ENCODE results near the gene LRRC8A.
A peak's percentile ranks its signal among the peaks of the same experiment; 100 is the strongest.
"Not testable (repeated sequence)": the region's sequence is repeated elsewhere in the genome, so short reads cannot be mapped to it uniquely, and the experiment has no call there.

The LRRC8A gene

DNA sequence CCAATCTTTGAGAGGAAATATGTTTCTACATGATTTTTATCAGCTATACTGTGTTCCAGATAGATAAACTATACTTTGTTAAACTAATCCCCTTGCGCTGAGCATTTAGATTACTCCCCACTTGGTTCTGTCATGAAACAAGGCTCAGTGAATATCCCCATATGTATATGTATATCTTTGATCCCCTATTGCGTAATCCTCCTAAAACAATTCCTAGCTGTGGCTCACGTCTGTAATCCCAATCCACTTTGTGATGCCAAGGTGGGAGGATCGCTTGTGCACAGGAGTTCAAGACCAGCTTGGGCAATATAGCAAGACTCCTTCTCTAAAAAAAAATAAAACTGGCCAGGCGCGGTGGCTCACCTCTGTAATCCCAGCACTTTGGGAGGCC lies 41.6 kb downstream of the LRRC8A start:
- DNase-seq: no peak

DNA sequence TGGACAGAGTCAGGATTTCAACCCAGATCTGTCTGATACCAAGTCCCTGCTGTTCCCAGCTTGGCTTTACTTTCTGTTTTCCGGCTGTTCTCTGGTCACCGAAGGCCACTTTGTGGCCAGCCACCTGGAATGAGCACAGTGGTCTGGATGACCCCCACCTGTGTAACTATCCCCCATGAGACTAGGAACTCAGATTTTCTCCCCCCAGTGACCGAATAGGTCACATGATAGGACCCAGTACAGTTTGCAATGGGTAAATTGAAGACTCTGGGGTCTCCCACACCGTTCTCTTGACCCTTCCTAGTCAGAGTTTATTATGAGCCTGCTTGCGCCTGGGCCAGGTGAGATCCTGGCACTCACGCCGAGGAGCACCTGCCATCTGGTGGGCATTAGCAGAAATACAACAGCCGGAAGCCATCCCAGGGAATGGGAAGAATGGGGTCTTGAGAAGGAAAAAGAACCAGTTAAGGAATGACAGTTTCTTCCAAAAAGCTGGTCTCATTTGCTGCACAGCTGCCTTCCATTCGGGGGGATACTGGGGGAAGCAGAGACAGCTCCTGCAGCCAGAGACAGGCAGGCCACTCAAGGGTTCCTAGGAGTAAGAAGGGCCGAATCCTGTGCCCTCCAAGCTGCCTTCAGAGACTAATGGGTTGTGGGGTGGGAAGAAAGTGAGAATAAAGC lies 45.9 kb downstream of the LRRC8A start:
- DNase-seq: peak; percentile 61

DNA sequence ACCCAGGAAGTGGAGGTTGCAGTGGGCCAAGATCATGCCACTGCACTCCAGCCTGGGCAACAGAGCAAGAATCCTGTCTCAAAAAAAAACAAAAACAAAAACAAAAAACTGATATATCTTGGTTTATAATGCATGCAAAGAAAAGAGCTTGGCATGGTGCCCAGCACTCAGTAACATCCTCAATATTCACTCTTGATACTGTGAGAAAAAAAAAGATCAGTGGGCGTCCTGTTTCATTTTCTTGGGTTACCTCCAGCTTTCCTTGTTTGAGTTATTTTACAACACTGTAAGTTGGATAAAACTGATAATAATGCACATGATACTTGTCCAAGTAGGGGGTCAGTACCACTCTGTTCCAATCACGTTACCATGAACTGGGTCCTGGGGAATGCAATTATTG lies 46.7 kb downstream of the LRRC8A start:
- DNase-seq: no peak

DNA sequence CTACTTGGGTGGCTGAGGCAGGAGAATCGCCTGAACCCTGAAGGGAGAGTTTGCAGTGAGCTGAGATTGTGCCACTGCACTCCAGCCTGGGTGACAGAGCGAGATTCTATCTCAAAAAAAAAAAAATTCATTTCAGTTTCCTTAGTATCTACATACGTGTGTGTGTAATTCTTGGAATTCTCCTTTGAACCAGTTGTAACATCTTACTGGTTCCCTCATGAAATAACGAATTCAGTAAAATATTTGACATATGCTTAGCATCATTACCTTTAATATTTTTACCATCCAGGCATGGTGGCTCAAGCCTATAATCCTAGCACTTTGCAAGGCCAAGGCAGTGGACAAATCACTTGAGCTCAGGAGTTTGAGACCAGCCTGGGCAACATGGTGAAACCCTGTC lies 47.6 kb downstream of the LRRC8A start:
- DNase-seq: no peak

DNA sequence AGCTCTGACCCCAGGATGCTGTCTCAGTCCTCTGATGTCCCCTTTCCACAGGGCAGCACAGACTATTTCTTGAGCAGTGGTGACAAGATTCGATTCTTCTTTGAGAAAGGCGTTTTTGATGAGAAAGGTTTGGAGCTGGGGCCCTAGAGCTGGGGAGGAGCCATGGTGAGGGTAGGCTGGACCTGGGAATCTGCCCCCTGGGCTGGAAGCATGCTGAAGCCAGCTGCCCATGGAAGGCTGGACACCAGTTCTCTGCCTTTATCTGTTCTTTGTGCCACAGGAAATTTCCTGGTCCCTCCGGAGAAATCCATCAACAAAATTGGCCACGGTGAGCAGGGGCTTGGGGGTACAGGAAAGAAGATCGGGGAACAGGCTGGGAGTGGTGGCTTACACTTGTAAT lies 51.8 kb downstream of the LRRC8A start:
- DNase-seq: no peak

DNA sequence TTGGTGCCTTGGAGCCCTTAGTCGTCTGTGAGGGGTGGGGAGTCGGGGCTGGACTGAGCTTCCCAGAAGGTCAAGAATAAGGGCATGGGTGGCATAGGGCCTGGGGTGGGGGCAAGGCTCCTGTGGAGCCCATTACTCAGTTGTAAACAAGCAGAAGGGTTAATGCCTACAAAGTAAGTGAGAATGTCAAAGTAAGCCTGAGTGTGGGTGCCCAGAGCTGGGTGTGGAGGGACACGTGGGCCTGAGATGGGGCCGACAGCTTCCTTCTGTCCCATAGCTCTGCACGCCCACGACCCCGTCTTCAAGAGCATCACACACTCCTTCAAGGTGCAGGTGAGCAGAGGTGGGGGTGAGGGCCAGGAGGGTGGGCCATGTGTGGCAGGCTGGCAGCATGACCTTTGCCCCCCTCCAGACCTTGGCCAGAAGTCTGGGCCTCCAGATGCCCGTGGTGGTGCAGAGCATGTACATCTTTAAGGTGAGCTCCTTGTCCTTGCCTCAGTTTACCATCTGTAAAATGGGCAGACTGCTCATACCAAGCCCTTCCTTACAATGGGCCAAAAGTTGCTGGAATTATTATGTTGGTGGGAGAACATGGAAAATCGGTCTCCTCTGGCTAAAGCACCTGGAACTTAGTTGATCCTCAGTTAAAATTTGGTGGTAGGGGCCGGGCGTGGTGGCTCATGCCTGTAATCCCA lies 54.4 kb downstream of the LRRC8A start:
- no peak for DNase-seq

DNA sequence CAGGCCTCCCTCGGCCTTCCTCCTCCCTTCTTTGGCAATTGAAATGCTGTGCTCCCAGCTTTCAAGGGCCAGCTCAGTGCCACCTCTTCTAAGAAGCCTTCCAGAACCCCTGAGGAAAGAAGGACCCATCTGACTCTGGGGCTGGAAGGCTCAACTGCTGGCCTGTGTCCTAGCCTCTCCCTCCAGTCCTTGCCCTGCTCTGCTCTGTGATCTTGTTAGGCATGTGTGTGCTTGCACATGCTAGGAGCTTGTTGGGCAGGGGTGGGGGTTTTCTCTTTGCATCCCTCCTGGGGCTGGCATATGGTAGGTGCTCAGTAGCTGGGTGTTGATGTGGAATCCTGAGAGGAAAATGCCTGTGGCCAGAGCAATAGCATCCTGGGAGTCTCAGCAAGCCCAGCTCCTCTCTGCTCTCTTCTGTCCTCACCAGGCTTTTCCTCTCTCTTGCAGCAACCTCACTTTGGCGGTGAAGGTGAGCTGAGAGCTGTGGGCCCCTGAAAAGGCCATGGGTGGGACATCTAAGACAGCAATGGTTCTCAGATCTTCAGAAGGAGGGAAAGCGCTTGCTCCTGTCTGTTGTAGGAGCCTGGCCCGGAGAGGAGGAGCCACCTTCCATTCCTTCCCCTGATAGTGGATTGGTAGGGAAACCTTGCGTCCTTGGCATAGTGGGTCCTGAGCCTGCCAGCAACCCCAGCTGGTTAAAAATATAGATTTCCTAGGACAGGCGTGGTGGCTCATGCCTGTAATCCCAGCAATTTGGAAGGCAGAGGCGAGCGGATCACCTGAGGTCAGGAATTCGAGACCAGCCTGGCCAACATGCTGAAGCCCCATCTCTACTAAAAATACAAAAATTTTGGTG lies 55.6 kb downstream of the LRRC8A start:
- DNase-seq: no peak

DNA sequence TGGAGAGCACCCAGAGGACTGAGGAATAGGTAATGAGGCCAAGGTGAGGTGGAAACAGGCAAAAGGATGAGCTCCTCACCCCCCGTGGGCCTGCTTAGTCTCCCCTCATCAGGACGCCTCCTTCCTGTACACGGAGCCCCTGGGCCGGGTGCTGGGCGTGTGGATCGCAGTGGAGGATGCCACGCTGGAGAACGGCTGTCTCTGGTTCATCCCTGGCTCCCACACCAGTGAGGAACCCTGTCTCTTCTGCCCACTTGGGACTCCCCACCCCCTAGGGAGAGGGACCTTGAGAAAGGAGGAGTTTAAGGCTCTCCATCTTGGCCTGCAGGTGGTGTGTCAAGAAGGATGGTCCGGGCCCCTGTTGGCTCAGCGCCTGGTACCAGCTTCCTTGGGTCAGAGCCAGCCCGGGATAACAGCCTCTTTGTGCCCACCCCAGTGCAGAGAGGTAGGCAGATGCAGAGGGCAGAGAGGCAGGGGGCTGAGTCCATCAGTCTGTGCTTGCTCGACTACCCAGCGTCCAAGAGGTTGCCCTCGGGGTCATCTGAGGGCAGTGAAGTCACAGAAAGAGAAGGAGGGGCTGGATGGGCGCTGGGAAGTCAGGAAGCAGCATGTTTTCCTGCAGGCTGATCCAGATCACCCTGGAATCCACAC lies 58.5 kb downstream of the LRRC8A start:
- no peak for DNase-seq

DNA sequence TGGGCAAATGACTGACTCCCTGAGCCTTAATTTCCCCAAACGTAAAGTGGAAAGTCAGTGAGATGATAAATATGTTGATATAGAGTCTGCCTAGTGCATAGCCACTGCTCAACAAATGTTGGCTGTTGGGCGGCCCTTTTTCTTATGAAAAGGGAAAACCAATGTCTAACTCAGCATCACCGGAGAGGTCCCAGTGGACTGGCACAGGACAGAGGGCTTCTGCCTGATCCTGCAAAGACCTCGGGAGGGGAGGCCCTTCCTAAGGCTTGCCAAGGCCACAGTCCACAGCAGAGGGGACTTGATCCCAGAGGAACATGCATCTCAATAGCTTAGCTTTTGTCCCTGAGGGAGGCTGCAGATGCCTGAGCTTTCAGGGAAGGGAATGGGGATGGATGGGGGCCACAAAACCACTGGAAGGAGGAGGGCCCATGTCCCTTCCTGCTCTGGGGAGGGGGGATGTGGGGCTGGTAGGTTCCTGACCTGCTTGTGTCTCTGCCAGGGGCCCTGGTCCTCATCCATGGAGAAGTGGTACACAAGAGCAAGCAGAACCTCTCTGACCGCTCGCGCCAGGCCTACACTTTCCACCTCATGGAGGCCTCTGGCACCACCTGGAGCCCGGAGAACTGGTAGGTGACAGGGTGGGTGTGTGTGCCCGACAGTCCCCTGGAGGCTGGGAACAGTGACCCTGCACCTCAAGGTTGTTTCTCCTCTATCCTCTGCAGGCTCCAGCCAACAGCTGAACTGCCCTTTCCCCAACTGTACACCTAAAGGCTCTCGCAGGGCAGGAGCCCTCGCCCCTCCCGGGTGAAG lies 59.2 kb downstream of the LRRC8A start:
- no peak for DNase-seq

DNA sequence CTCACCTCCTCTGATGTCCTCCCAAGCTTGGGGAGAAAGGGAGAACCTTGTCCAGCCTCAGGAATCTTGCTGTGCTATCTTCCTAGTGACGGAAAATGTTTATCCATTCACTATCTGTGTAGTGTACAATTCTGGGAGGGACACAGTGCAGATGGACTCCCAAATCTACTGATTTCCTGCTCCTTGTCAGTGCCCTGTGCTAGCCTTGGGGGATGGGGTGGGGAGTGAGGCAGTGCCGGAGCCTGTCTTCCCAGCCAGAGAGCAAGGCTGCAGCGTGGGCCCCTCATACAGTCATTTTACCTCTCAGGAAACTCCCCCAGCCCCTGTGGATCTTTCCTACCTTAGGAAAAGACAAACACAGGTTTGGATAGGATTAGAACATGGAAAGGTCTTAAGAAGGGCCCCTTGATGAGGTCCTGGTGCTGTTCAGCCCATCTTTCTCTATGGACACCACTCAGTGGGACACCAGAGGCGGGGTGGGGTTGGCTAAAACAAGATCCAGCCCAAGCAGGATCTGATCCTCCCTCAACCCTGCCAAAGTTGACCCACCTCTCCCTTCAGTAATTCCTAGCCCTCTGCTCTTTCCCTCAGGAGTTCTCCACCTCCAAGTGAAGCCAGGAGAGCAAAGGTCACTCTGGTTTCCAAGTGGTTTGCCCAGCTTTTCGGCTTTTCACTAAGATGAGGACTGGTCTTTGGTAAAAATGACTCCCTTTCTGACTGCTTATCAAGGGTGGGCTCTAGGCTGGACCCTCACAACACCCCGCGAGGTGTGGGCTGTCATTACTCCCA lies 62.1 kb downstream of the LRRC8A start:
- DNase-seq: no peak

DNA sequence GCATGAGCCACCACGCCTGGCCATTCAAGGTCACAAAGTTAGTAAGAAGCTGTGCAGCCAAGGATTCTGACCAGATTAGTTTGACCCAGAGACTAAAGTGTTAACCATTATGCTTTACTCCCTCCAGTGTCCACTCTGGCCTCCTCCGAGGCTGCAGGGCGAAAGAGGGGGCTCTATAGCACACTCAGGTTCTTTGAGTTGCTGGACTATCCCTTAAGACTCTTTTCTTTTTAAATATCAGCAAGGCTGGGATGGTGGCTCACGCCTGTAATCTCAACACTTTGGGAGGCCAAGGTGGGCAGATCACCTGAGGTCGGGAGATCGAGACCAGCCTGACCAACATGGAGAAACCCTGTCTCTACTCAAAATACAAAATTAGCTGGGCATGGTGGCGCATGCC lies 63.0 kb downstream of the LRRC8A start:
- not testable (repeated sequence) for DNase-seq

DNA sequence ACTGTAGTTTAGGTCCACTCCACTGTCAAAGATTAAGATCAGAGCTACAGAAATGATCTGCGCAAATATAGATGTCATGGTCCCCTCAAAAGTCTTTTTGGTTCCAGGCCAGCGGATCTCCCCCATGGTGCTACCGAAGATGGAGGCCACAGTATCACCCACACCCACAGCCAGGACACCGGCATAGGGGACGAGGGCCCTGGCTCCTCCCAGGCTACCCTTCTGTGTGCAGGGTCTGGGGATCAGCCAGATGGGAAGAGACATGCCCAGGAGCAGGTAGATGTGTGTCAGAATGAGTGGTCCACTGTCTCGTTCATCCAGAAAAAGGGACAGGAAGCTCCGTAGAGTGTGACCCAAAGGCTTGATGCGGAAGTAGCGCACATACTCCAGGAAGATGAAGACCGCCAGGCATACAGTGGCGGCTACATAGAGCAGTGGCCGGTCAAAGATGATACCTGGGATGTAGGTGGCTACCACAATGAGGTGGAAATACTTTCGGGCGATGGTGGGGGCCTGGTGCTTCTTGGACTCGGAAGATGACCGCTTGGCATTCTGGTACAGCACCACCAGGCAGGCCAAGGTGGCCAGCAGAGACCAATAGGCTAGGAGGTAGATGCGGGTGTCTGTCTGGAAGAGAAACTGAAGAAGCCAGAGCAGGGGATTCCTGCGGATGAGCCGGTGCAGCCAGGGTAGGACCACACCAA lies 64.0 kb downstream of the LRRC8A start:
- DNase-seq: no peak

DNA sequence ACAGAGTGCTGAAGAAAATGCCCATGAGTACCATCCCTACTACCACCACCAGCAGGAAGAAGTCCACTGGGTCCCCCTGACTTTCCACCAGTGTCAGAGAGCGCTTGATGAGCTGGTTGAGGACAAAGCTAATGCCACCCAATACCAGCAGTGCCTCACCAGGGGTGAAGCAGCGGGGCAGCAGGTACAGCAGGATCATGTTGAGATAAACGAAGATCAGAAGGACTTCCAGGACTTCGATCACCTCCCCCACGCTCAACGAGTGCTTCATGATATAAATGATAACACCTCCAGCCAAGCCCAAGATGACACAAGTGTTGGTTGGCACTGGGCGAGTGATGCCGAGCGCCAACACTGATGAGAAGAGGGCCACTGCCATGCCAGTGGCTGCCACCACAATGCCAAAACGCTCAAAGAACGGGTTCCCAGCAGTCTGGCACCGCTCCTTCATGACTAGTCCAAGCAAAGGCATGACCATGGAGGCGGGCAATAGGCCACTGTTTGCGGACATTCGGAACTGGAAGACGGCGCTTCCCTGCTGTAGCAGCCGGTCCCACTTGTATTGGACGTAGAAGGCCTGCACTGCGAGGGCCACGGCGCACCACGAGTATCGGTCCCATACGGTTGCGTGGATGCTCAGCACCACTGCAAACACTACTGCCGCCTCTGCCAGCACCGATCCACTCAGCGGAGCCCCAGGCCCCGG lies 64.8 kb downstream of the LRRC8A start:
- no peak for DNase-seq

DNA sequence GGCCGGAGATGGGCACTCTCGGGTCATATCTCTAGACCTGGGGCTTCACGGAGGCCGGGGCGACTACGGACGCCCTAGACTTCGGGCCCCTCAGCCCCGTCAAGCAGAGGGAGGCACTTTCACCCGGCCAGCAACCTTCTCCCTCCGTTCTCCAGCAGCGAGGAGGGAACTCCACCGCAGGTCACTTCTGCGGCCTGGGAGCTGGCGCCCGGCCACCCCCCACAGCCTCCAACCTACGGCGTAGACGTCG lies 65.3 kb downstream of the LRRC8A start:
- no peak for DNase-seq

DNA sequence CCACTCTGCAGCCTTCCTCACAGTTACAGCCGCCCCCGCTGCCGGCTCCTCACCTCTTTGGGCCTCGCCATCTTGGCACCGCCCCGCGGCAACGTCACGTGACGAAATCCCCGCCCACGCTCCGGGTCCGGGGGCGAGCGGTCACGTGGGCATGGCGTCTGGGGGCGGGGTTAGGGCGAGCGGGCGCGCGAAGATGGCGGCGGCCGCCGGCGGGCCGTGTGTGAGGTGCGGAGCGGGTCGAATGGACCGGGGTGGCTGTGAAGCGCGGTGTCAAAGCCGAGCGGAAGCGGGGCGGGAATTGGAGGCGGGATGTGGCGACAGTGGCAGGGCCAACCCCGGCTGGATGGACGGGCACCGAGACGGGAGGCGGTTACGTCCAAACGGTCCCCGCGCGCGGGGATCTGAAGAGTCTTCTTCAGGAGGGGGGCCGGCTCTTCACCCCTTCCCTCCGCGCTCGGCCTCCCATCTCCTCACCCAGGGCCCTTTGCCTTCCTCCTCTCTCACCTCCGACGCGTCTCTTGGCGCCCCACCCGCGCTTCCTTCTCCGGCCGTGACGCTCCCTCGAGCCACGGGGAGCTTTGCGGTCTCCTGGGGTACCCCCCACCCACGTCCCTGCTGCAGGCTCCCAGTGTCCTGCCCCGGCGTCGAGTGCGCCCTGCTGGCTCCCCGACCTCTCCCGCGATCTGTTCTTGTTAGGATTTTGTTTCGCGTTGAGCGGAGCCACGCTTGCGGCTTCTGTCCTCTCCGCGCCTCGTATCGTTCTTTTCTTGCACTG lies 65.8 kb downstream of the LRRC8A start, which contains the start of the genes DOLK and NUP188:
Gene DOLK, minus strand, starts transcription at position 77 of the 775 bp plus-strand sequence. CDS start 300 bp downstream, outside the sequence.
Gene NUP188, plus strand, starts transcription at position 173 of the 775 bp plus-strand sequence. Its CDS starts 21 bp downstream, at position 194.
- peak; percentile 99 for DNase-seq

DNA sequence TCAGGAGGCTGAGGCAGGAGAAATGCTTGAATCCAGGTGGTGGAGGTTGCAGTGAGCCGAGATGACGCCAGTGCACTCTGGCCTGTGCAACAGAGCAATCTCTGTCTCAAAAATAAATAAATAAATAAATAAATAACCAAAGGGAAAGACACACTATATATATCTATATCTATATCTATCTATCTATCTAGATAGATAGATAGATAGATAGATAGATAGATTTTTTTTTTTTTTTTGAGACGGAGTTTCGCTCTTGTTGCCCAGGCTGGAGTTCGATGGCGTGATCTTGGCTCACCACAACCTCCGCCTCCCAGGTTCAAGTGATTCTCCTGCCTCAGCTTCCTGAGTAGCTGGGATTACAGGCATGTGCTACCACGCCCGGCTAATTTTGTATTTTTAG lies 79.5 kb downstream of the LRRC8A start:
- DNase-seq: not testable (repeated sequence)
